Body of pancreas (tissue), 4 donors: ENCODE data around the gene TSNAX. TPM values are rescaled to one million over a fixed set of nuclear protein-coding genes. Genes with fewer than 3 reads are reported as not detected.

Source experiments
- ATAC-seq: fragments of 150-250 bp; one replicate; pipeline ENCODE4 v1.9.1; 2016
- DNase-seq, 4 donors: peaks; one replicate each; pipeline ENCODE4 v3.0.0-alpha.2; 2019
- H3K27ac ChIP-seq, 4 donors: fragments of 200-600 bp; sonication (generic); 1 replicate in 3 of 4; 2 replicates in 1 of 4; pipeline versions ENCODE4 v1.5.1 to v1.6.1; 2016 to 2019; ENCODE audit warnings: mild to moderate bottlenecking in 1 of 4, mixed read lengths in 1 of 4, moderate library complexity in 1 of 4
- H3K27me3 ChIP-seq, 2 donors: fragments of 200-600 bp; sonication (generic); one replicate each; pipeline ENCODE4 v1.6.0; 2016; ENCODE audit warnings: mild to moderate bottlenecking in 1 of 2
- H3K36me3 ChIP-seq, 2 donors: fragments of 200-600 bp; sonication (generic); replicated peaks in 1 of 2; 2 replicates each; pipeline ENCODE4 v1.5.1; 2016; ENCODE audit warnings: low read depth in 2 of 2; ENCODE audit not compliant: insufficient read depth in 1 of 2
- H3K4me1 ChIP-seq: fragments of 200-600 bp; sonication (generic); one replicate; pipeline ENCODE4 v1.6.0; 2016
- H3K4me3 ChIP-seq, 2 donors: fragments of 200-600 bp; sonication (generic); 1 replicate in 1 of 2; 2 replicates in 1 of 2; pipeline ENCODE4 v1.5.1; 2016 to 2019
- H3K9me3 ChIP-seq, 3 donors: fragments of 200-600 bp; sonication (generic); 1 replicate in 2 of 3; 2 replicates in 1 of 3; pipeline ENCODE4 v1.5.1; 2016
- POLR2A ChIP-seq, 3 donors: fragments of 450-650 bp; IDR thresholded peaks; one replicate each; pipeline ENCODE4 v1.6.1; 2016; ENCODE audit warnings: antibody characterized with exemption in 3 of 3, mild to moderate bottlenecking in 2 of 3
- WGBS, 2 donors: methylation state at CpG; one replicate each; pipeline ENCODE4 v1.1.5; 2017; 5-methylcytosine and 5-hydroxymethylcytosine counted together
- intact Hi-C: fragments of 100-400 bp; cut with DNase I; formaldehyde crosslinking; loops from one replicate; pipeline ENCODE4 v1.15.1; 2023
- total RNA-seq, 2 donors: library from RNA; depleted of rRNA; stranded (reverse); fragments of >200 nt; gene quantifications; one replicate each; pipeline ENCODE4 v1.1.0, GENCODE V29; 2016
- TF ChIP-seq, protein P1 (sequence below), 7 experiments: fragments of 450-650 bp in 4 of 7; fragments of 200-600 bp in 3 of 7; sonication (generic) in 3 of 7; IDR thresholded peaks; one replicate each; pipeline ENCODE4 v1.5.1; 2016 to 2019; ENCODE audit warnings: antibody characterized with exemption in 7 of 7

The TSNAX gene
- total RNA-seq, 2 donors from 2014 or later, result 4.0 to 11.9 TPM

GRCh38 chr1:231546693-231547092 is 18.2 kb downstream of the TSNAX start:
- TF ChIP-seq POLR2A (IDR thresholded peaks at IDR 0.05), result no peak
- TF ChIP-seq, protein P1, sequence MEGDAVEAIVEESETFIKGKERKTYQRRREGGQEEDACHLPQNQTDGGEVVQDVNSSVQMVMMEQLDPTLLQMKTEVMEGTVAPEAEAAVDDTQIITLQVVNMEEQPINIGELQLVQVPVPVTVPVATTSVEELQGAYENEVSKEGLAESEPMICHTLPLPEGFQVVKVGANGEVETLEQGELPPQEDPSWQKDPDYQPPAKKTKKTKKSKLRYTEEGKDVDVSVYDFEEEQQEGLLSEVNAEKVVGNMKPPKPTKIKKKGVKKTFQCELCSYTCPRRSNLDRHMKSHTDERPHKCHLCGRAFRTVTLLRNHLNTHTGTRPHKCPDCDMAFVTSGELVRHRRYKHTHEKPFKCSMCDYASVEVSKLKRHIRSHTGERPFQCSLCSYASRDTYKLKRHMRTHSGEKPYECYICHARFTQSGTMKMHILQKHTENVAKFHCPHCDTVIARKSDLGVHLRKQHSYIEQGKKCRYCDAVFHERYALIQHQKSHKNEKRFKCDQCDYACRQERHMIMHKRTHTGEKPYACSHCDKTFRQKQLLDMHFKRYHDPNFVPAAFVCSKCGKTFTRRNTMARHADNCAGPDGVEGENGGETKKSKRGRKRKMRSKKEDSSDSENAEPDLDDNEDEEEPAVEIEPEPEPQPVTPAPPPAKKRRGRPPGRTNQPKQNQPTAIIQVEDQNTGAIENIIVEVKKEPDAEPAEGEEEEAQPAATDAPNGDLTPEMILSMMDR (IDR thresholded peaks at IDR 0.05), result no peak
- Histone ChIP-seq H3K9me3 (no peaks in the 10 kb centered on the region), H3K36me3 (peaks cover 0 to 8% of the 10 kb centered on the region in 2 donors), H3K4me3 (no peak overlapping the region), H3K27me3 (no peaks in the 10 kb centered on the region), H3K4me1 (peaks cover 9% of the 10 kb centered on the region), H3K27ac (no peak overlapping the region)
- intact Hi-C loops, result no loop called here
- WGBS, 2 donors, result 93% methylated on average over 4 of the region's 4 CpGs
- ATAC-seq (no peak), DNase-seq (no peak)

DNA sequence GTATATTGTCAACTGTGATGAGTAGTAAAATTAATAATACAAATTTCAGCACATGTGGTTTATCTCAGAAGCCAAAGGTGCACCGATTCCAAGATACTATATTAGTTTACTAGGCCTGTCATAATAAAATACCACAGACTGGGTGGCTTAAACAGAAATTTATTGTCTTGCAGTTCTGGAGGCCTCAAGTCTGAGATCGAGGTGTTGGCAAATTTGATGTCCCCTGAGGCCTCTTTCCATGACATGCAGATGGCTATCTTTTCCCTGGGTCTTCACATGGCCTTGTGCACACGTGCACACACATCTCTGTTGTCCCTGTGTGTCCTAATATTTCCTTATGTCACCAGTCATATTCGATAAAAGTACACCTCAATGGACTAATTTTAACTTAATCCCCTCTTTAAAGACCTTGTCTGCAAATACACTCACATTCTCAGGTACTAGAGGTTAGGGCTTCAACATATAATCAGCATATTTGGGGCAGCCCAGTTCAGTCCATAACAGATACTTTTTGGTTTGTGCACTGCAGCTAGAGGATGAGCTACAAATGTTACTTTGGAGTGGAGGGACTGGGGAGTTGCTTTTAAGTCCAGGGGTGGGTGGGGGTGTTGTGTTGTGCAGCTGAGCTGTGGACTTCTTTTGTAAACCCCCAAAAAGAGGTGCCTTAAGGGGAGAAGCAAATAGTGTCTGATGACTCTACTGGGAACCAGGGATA is 21.4 kb downstream of the TSNAX start:
- 81 to 82% methylated on average over 4 of the region's 4 CpGs for WGBS, 2 donors
- Histone ChIP-seq H3K4me3 (no peak overlapping the region), H3K4me1 (no peaks in the 10 kb centered on the region), H3K27ac (no peak overlapping the region), H3K36me3 (no peaks in the 10 kb centered on the region), H3K27me3 (no peaks in the 10 kb centered on the region), H3K9me3 (no peaks in the 10 kb centered on the region)
- DNase-seq (no peak), ATAC-seq (no peak)
- TF ChIP-seq, protein P1 (IDR thresholded peaks at IDR 0.05), result no peak
- TF ChIP-seq POLR2A (IDR thresholded peaks at IDR 0.05), result no peak
- intact Hi-C loops, result no loop called here

DNA sequence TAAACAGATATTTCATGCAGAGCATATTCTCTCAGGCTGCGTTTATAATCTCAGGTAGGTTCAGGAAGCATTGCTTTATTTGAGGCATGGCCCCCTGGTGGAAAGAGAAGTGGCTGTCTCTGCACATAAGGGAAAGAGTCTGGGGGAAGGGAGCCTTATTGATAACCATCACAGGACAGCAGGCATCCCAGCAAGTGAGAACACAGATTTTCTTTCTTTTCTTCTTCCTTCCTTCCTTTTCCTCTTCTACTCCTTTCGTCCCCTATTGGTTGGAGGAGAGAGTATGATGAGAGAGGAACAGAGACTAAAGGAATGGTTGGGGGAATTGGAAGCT is 21.9 kb downstream of the TSNAX start:
- Histone ChIP-seq H3K4me1 (no peaks in the 10 kb centered on the region), H3K9me3 (no peaks in the 10 kb centered on the region), H3K27ac (no peak overlapping the region), H3K4me3 (no peak overlapping the region), H3K36me3 (no peaks in the 10 kb centered on the region), H3K27me3 (no peaks in the 10 kb centered on the region)
- intact Hi-C loops, result no loop called here
- DNase-seq (peak in 2 of 4 donors; percentile 16 to 26), ATAC-seq (no peak)
- WGBS, 2 donors, result 48 to 55% methylated on average over 2 of the region's 2 CpGs
- TF ChIP-seq, protein P1 (IDR thresholded peaks at IDR 0.05), result peak in 6 of 7 experiments; percentile 18 to 42 (median 34)
- TF ChIP-seq POLR2A (IDR thresholded peaks at IDR 0.05), result no peak

DNA sequence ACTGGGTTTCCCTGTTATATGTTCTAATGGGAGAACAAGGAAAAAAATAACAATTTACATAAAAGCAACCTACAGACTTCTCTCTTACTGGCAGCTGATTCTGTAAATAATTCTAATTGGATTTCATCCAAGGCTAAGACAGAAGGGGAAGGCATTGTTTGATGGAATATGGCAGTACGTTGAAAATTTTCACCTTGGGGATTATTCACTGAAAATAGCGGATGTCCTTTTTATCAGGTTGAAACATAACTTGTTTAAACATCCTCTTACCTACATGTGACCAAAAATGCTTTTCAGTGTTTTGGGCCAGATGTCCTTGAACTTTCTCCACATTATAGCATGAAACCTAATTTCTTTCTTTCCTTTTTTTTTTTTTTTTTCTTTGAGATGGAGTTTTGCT is 24.9 kb downstream of the TSNAX start:
- H3K36me3 ChIP-seq, result no peaks in the 10 kb centered on the region
- WGBS, 2 donors, result 48 to 51% methylated on average over 2 of the region's 2 CpGs
- no peak for ATAC-seq

More for the DNA sequence above, 24.9 kb downstream of the TSNAX start:
- intact Hi-C loops, result no loop called here
- TF ChIP-seq, protein P1 (IDR thresholded peaks at IDR 0.05), result no peak
- no peak for TF ChIP-seq POLR2A (IDR thresholded peaks at IDR 0.05)
- H3K4me1 ChIP-seq, result no peaks in the 10 kb centered on the region
- DNase-seq, result no peak
- no peaks in the 10 kb centered on the region for H3K9me3 ChIP-seq
- H3K27ac ChIP-seq, result no peak overlapping the region
- H3K27me3 ChIP-seq, result no peaks in the 10 kb centered on the region
- H3K4me3 ChIP-seq, result no peak overlapping the region
